ENCODE results near the gene MOB3A. TPM values are rescaled to one million over a fixed set of nuclear protein-coding genes. Genes with fewer than 3 reads are reported as not detected.

MOB3A gene
- total RNA-seq, 5 donors from 2014 or later (not counting 1 experiment from before 2014, with no cell fraction given), result 98.6 to 162 (median 142) TPM

DNA sequence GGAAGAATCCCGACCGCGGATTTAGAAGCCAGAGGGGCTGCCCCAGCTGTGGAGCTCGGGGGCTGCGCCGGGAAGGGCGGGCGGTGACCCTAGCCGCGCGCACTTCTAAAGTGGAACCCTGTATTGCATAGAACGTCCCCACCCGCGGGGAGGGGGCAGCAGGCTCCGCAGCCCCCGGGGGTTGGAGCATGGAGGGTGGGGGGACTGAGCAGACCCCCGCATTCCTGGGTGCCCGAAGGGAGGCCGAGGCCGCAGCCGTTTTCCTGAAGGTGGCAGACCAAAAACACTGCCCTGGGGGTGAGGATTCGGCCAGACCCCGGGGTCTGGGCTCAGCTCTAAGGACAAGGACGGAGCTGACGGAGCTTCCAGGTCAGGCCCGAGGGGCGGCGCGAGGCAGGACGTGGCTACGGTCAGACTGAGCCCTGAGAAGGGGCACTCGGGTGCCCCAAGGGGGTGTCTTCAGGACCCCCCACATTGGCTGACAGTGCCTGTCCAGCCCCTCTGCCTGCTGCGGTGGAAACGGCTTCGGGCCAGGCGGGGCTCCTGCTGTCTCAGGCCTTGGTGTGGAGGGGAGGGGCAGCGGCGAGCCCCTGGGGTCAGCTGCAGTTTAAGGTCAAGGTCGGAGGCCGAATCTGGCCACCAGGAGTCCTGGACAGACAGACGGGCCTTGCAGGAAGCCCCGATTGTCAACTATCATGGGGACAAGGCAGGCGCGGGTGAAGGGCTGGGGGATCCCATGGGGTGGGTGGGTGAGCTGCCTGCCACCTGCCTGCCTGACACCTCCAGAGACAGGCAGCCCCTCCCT lies 57.6 kb downstream of the MOB3A start:
- no peak overlapping the region for H3K27ac ChIP-seq (ENCODE audit: low read length)
- no peaks in the 10 kb centered on the region for H3K27me3 ChIP-seq (replicated peaks in 1 of 2; ENCODE audit: control insufficient read depth in 2 of 2, extremely low read depth in 1 of 2, insufficient read depth in 2 of 2, low read length in 1 of 2)
- ChIA-PET POLR2A (no interaction called here), CTCF (no interaction called here)
- peaks cover 6% of the 10 kb centered on the region for H3K36me3 Mint-ChIP-seq
- WGBS (ENCODE audit: insufficient coverage), result 90% methylated on average over 33 of the region's 44 CpGs
- H3K27me3 Mint-ChIP-seq, result no peaks in the 10 kb centered on the region
- H3K4me1 Mint-ChIP-seq, result peaks cover 13 to 34% (median 22%) of the 10 kb centered on the region in 3 donors
- H3K4me3 Mint-ChIP-seq, result no peak overlapping the region
- peaks cover 21 to 52% of the 10 kb centered on the region in 2 experiments for H3K4me1 ChIP-seq (ENCODE audit: control insufficient read depth in 1 of 2, extremely low read depth in 1 of 2, insufficient read depth in 2 of 2, low read length in 2 of 2)
- H3K9me3 ChIP-seq, result no peaks in the 10 kb centered on the region
- no peak overlapping the region for H3K4me3 ChIP-seq (ENCODE audit: control insufficient read depth in 1 of 2, extremely low read depth in 1 of 2, low read length in 1 of 2)
- DNase-seq, result peak in 1 of 35 experiments; percentile 6
- peaks cover 12 to 51% of the 10 kb centered on the region in 2 donors for H3K36me3 ChIP-seq (ENCODE audit: control insufficient read depth in 2 of 2, extremely low read depth in 1 of 2, insufficient read depth in 1 of 2, low read length in 1 of 2)
- no peak for ATAC-seq (replicated peaks in 1 of 4)
- no peak overlapping the region for H3K27ac Mint-ChIP-seq
- H3K9me3 Mint-ChIP-seq, result no peaks in the 10 kb centered on the region

DNA sequence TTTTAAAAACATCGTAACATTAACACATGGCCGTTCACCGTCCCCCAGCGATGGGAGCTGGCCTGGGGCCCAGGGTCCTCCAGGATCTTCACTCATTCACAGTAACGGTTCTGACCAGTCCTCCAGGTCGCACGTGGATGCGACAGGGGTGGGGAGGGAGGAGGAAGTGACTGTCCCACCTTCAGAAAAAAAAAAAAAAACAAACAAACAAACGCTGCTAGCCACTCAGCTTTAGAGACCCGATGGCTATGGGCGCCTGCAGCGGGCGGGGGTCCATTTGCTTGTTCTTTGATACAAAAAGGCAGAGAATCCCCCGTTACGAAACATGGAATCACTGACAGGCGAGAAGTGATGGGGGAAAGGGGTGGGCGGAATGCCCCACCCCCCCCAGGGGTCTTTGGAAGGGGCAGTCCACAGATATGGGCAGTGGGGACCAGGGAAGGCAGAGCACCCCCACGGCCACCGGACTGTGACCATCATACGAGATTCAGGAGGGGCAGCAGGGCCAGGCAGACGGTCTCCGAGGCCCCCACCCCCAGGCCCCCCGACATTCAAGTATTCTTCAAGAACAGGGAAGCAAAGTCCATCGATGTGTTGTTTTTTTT lies 58.4 kb downstream of the MOB3A start:
- DNase-seq (peak in 1 of 35 experiments; percentile 7), ATAC-seq (replicated peaks in 1 of 4) (no peak)
- CTCF ChIA-PET, result no interaction called here
- Histone ChIP-seq H3K4me3 (ENCODE audit: control insufficient read depth in 1 of 2, extremely low read depth in 1 of 2, low read length in 1 of 2) (no peak overlapping the region), H3K4me1 (ENCODE audit: control insufficient read depth in 1 of 2, extremely low read depth in 1 of 2, insufficient read depth in 2 of 2, low read length in 2 of 2) (peaks cover 22 to 52% of the 10 kb centered on the region in 2 experiments), H3K27ac (ENCODE audit: low read length) (no peak overlapping the region), H3K27me3 (replicated peaks in 1 of 2; ENCODE audit: control insufficient read depth in 2 of 2, extremely low read depth in 1 of 2, insufficient read depth in 2 of 2, low read length in 1 of 2) (no peaks in the 10 kb centered on the region), H3K36me3 (ENCODE audit: control insufficient read depth in 2 of 2, extremely low read depth in 1 of 2, insufficient read depth in 1 of 2, low read length in 1 of 2) (peaks cover 12 to 44% of the 10 kb centered on the region in 2 donors), H3K9me3 (no peaks in the 10 kb centered on the region)
- Mint-ChIP-seq H3K36me3 (peaks cover 4% of the 10 kb centered on the region), H3K4me3 (no peak overlapping the region), H3K27me3 (no peaks in the 10 kb centered on the region), H3K9me3 (no peaks in the 10 kb centered on the region), H3K27ac (no peak overlapping the region), H3K4me1 (peaks cover 17 to 32% (median 19%) of the 10 kb centered on the region in 3 donors)
- WGBS (ENCODE audit: insufficient coverage), result 96% methylated on average over 9 of the region's 24 CpGs
- POLR2A ChIA-PET, result interaction anchor here (0.6 kb wide), 3 partner anchors 40 to 53 kb away, joined by 3 to 7 read pairs (median 5); no protein-coding TSS in a partner anchor

DNA sequence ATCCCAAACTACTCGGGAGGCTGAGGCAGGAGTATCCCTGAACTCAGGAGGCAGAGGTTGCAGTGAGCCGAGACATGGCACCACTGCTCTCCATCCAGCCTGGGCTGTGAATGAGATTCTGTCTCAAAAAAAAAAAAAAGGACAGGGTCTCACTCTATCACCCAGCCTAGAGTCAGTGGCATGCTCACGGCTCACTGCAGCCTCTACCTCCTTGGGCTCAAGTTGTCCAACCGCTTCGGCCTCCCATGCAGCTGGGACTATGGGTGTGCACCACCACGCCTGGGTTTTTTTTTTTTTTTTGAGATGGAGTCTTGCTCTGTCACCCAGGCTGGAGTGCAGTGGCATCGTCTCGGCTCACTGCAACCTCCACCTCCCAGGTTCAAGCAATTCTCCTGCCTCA lies 59.7 kb downstream of the MOB3A start:
- H3K27me3 Mint-ChIP-seq, result no peaks in the 10 kb centered on the region
- H3K27ac Mint-ChIP-seq, result no peak overlapping the region
- H3K36me3 Mint-ChIP-seq, result peaks cover 4% of the 10 kb centered on the region
- H3K9me3 Mint-ChIP-seq, result no peaks in the 10 kb centered on the region
- ChIA-PET POLR2A (interaction anchor here in 1 of 2 donors (0.6 kb wide), 1 partner anchor 16 kb away, joined by 4 read pairs; no protein-coding TSS in a partner anchor), CTCF (interaction anchor here in 1 of 2 donors (0.7 kb wide), 1 partner anchor 1101 kb away, joined by 4 read pairs; no protein-coding TSS in a partner anchor)
- H3K36me3 ChIP-seq (ENCODE audit: control insufficient read depth in 2 of 2, extremely low read depth in 1 of 2, insufficient read depth in 1 of 2, low read length in 1 of 2), result peaks cover 8 to 37% of the 10 kb centered on the region in 2 donors
- ATAC-seq (replicated peaks in 1 of 4) (no peak), DNase-seq (peak in 1 of 35 experiments; percentile 3)
- 83% methylated on average over 1 of the region's 8 CpGs for WGBS (ENCODE audit: insufficient coverage)
- H3K4me3 Mint-ChIP-seq, result no peak overlapping the region
- H3K27ac ChIP-seq (ENCODE audit: low read length), result no peak overlapping the region
- H3K9me3 ChIP-seq, result no peaks in the 10 kb centered on the region
- H3K4me3 ChIP-seq (ENCODE audit: control insufficient read depth in 1 of 2, extremely low read depth in 1 of 2, low read length in 1 of 2), result no peak overlapping the region
- peaks cover 26 to 38% (median 28%) of the 10 kb centered on the region in 3 donors for H3K4me1 Mint-ChIP-seq
- H3K27me3 ChIP-seq (replicated peaks in 1 of 2; ENCODE audit: control insufficient read depth in 2 of 2, extremely low read depth in 1 of 2, insufficient read depth in 2 of 2, low read length in 1 of 2), result no peaks in the 10 kb centered on the region
- peaks cover 22 to 54% of the 10 kb centered on the region in 2 experiments for H3K4me1 ChIP-seq (ENCODE audit: control insufficient read depth in 1 of 2, extremely low read depth in 1 of 2, insufficient read depth in 2 of 2, low read length in 2 of 2)

DNA sequence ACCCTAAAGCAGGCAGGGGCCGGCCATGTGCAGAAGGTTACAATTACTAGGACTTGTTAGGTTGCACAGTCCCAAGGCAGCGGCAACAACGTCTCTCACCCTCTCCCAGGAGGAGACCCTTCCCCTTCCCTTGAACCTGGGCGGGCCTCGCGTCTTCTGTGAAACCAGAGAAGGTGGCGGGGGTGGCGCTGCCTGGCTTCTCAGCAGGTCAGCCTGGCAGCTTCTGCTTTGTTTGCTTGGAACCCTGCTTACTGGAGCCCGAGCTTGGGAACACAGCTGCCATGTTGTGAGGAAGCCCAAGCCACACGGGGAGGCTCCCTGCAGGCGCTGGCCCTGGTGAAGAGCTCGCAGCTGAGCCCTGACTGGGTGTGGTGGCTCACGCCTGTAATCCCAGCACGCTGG lies 60.5 kb downstream of the MOB3A start:
- no peak overlapping the region for H3K27ac Mint-ChIP-seq

DNA sequence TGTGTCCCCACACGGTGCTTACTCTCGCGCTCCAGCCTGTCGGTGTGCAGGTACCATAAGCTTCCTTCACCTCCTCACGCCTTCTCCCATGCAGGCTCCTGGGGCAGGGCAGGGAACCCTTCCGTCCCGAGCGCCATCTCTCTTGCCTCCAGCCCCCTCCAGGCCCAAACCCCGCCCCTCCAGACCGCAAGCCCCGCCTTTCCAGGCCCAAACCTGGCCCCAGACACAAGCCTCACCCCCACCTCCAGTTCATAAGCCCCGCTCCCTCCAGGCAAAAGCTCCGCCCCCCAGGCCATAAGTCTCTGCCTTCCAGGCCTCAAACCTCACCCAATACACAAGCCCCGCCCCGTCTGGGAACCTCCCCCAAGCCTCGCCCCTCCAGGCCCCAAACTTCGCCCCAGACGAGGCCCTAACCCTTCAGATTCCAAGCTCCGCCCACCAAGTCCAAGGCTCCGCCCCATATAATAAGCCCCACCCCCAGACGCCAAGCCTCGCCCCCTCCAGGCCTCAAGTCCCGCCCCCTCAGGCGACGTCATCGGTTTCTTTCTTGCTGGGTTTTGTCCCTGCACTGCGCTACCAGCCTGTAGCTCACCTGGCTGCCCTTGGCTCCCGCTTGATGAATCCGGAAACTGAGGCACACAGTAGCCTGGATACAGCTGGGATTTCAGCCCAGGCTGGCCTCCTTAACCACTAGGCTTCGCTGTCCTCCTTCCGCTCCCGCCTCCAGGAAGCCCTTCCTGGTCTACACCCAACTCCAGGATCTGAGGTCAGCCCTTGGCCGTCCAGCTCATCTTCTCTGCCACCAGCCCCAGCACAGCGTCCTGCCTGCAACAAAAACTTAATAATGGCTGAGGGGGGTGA lies 61.2 kb downstream of the MOB3A start:
- peaks cover 8 to 23% of the 10 kb centered on the region in 2 donors for H3K36me3 ChIP-seq (ENCODE audit: control insufficient read depth in 2 of 2, extremely low read depth in 1 of 2, insufficient read depth in 1 of 2, low read length in 1 of 2)
- DNase-seq (peak in 33 of 35 experiments; percentile 15 to 75 (median 66)), ATAC-seq (replicated peaks in 1 of 4) (peak; percentile 10 to 71 (median 42))
- H3K27me3 Mint-ChIP-seq, result no peaks in the 10 kb centered on the region
- no peak overlapping the region for H3K4me3 ChIP-seq (ENCODE audit: control insufficient read depth in 1 of 2, extremely low read depth in 1 of 2, low read length in 1 of 2)
- peaks cover 24 to 34% (median 28%) of the 10 kb centered on the region in 3 donors for H3K4me1 Mint-ChIP-seq
- H3K36me3 Mint-ChIP-seq, result peaks cover 4% of the 10 kb centered on the region
- H3K4me3 Mint-ChIP-seq, result peak overlapping the region in 1 of 3 donors; percentile 66
- H3K27me3 ChIP-seq (replicated peaks in 1 of 2; ENCODE audit: control insufficient read depth in 2 of 2, extremely low read depth in 1 of 2, insufficient read depth in 2 of 2, low read length in 1 of 2), result no peaks in the 10 kb centered on the region
- H3K9me3 Mint-ChIP-seq, result no peaks in the 10 kb centered on the region
- H3K9me3 ChIP-seq, result no peaks in the 10 kb centered on the region
- H3K4me1 ChIP-seq (ENCODE audit: control insufficient read depth in 1 of 2, extremely low read depth in 1 of 2, insufficient read depth in 2 of 2, low read length in 2 of 2), result peaks cover 18 to 42% of the 10 kb centered on the region in 2 experiments
- H3K27ac ChIP-seq (ENCODE audit: low read length), result no peak overlapping the region
- ChIA-PET POLR2A (no interaction called here), CTCF (interaction anchor here in 1 of 2 donors (0.8 kb wide), 1 partner anchor 853 kb away, joined by 3 read pairs; no protein-coding TSS in a partner anchor)
- WGBS (ENCODE audit: insufficient coverage), result 48% methylated on average over 18 of the region's 34 CpGs
- H3K27ac Mint-ChIP-seq, result peak overlapping the region in 1 of 2 donors; percentile 39

More for the DNA sequence above, 60.5 kb downstream of the MOB3A start:
- peaks cover 24 to 34% (median 28%) of the 10 kb centered on the region in 3 donors for H3K4me1 Mint-ChIP-seq
- Histone ChIP-seq H3K4me1 (ENCODE audit: control insufficient read depth in 1 of 2, extremely low read depth in 1 of 2, insufficient read depth in 2 of 2, low read length in 2 of 2) (peaks cover 18 to 47% of the 10 kb centered on the region in 2 experiments), H3K9me3 (no peaks in the 10 kb centered on the region), H3K27ac (ENCODE audit: low read length) (no peak overlapping the region), H3K36me3 (ENCODE audit: control insufficient read depth in 2 of 2, extremely low read depth in 1 of 2, insufficient read depth in 1 of 2, low read length in 1 of 2) (peaks cover 8 to 29% of the 10 kb centered on the region in 2 donors), H3K4me3 (ENCODE audit: control insufficient read depth in 1 of 2, extremely low read depth in 1 of 2, low read length in 1 of 2) (no peak overlapping the region), H3K27me3 (replicated peaks in 1 of 2; ENCODE audit: control insufficient read depth in 2 of 2, extremely low read depth in 1 of 2, insufficient read depth in 2 of 2, low read length in 1 of 2) (no peaks in the 10 kb centered on the region)
- CTCF ChIA-PET, result interaction anchor here in 1 of 2 donors (0.7 kb wide), 1 partner anchor 1102 kb away, joined by 4 read pairs; no protein-coding TSS in a partner anchor
- no peaks in the 10 kb centered on the region for H3K9me3 Mint-ChIP-seq
- H3K36me3 Mint-ChIP-seq, result peaks cover 4% of the 10 kb centered on the region
- peak overlapping the region in 1 of 3 donors; percentile 66 for H3K4me3 Mint-ChIP-seq
- WGBS (ENCODE audit: insufficient coverage), result 93% methylated on average over 7 of the region's 14 CpGs
- POLR2A ChIA-PET, result no interaction called here
- H3K27me3 Mint-ChIP-seq, result no peaks in the 10 kb centered on the region
- no peak for ATAC-seq (replicated peaks in 1 of 4)
- DNase-seq, result peak in 1 of 35 experiments; percentile 7

All from T-cell (primary cell).